Caco-2 (cell line): ENCODE data around the gene CLEC18A. TPM values are rescaled to one million over a fixed set of nuclear protein-coding genes. Genes with fewer than 3 reads are reported as not detected.
"Not testable (repeated sequence)": the region's sequence is repeated elsewhere in the genome, so short reads cannot be mapped to it uniquely, and the experiment has no call there.

Experiments
- BruUV-seq: library from RNA; stranded (reverse); fragments of 400-500 nt; replicated peaks from 2 replicates; lab custom pipeline; 2021; lab: Mats Ljungman, UMichigan
- CTCF ChIA-PET: fragments of 300-600 bp; sonication (Branson Sonifier 250); formaldehyde crosslinking; loops from one replicate; lab custom pipeline; 2022; ENCODE audit warnings: antibody characterized with exemption; lab: Charles Lee
- POLR2A ChIA-PET: fragments of 300-600 bp; sonication (Branson Sonifier 250); formaldehyde crosslinking; loops from one replicate; lab custom pipeline; 2022; ENCODE audit warnings: antibody characterized with exemption; lab: Charles Lee
- DNase-seq, 2 experiments: peaks; one replicate each; pipeline versions ENCODE4 v3.0.0 to v3.0.0-alpha.2; 2020 to 2022
- H3K27me3 ChIP-seq: replicated peaks from 2 replicates; pipeline ENCODE4 v1.6.0; 2011; ENCODE audit warnings: low read length; ENCODE audit not compliant: control insufficient read depth, insufficient read depth
- H3K36me3 ChIP-seq: 2 replicates; pipeline ENCODE4 v1.5.1; 2011; ENCODE audit warnings: low read length; ENCODE audit not compliant: control insufficient read depth, insufficient read depth
- H3K4me1 ChIP-seq: fragments of 250-450 bp; sonication (Bioruptor Pico); 2 replicates; pipeline ENCODE4 v1.5.1; 2020; ENCODE audit warnings: mild to moderate bottlenecking
- H3K4me3 ChIP-seq: 2 replicates; pipeline ENCODE4 v1.5.1; 2011; ENCODE audit warnings: low read depth, mild to moderate bottlenecking, control low read depth, low read length
- H3K9me3 ChIP-seq: fragments of 250-450 bp; sonication (Bioruptor Pico); 2 replicates; pipeline ENCODE4 v1.5.1; 2020; ENCODE audit warnings: mild to moderate bottlenecking, moderate library complexity
- H3K27ac Mint-ChIP-seq: one replicate; pipeline ENCODE4 v1.8.0; 2022; ENCODE audit warnings: mixed read lengths; ENCODE audit not compliant: unreplicated experiment
- H3K27me3 Mint-ChIP-seq: one replicate; pipeline ENCODE4 v1.8.0; 2022; ENCODE audit warnings: mixed read lengths; ENCODE audit not compliant: insufficient read depth, unreplicated experiment
- H3K36me3 Mint-ChIP-seq: one replicate; pipeline ENCODE4 v1.8.0; 2022; ENCODE audit warnings: mild to moderate bottlenecking, mixed read lengths; ENCODE audit not compliant: insufficient read depth, unreplicated experiment
- H3K4me1 Mint-ChIP-seq: one replicate; pipeline ENCODE4 v1.8.0; 2022; ENCODE audit warnings: low read depth, mixed read lengths; ENCODE audit not compliant: unreplicated experiment
- H3K4me3 Mint-ChIP-seq: one replicate; pipeline ENCODE4 v1.8.0; 2022; ENCODE audit warnings: mild to moderate bottlenecking, moderate library complexity, mixed read lengths; ENCODE audit not compliant: unreplicated experiment
- H3K9me3 Mint-ChIP-seq: one replicate; pipeline ENCODE4 v1.8.0; 2022; ENCODE audit warnings: mixed read lengths; ENCODE audit not compliant: unreplicated experiment
- intact Hi-C: fragments of 100-400 bp; cut with micrococcal nuclease; formaldehyde crosslinking; loops from one replicate; pipeline ENCODE4 v1.10.0; 2022; ENCODE audit not compliant: unreplicated experiment
- total RNA-seq: library from RNA; stranded (reverse); gene quantifications from 2 replicates; pipeline ENCODE4 v1.2.3, GENCODE V29; 2022

Gene CLEC18A
- total RNA-seq, 1 experiment from 2014 or later = 1.3 TPM

- H3K4me3 ChIP-seq, POLR2A ChIA-PET, H3K27ac Mint-ChIP-seq, H3K4me3 Mint-ChIP-seq, H3K27me3 Mint-ChIP-seq, H3K4me1 ChIP-seq, H3K36me3 ChIP-seq, BruUV-seq, H3K9me3 Mint-ChIP-seq, H3K36me3 Mint-ChIP-seq, intact Hi-C loops, H3K4me1 Mint-ChIP-seq, H3K9me3 ChIP-seq, CTCF ChIA-PET, H3K27me3 ChIP-seq: not testable (repeated sequence)
- peak in 1 of 2 experiments; percentile 13 for DNase-seq
Observed at GRCh38 chr16:69952116-69952515, 982 bp downstream of the CLEC18A start.

- H3K9me3 ChIP-seq, H3K9me3 Mint-ChIP-seq, H3K27ac Mint-ChIP-seq, H3K36me3 ChIP-seq, H3K27me3 ChIP-seq, H3K36me3 Mint-ChIP-seq, H3K4me3 ChIP-seq, H3K4me1 Mint-ChIP-seq, CTCF ChIA-PET, intact Hi-C loops, H3K4me3 Mint-ChIP-seq, POLR2A ChIA-PET, H3K27me3 Mint-ChIP-seq, BruUV-seq, H3K4me1 ChIP-seq: not testable (repeated sequence)
- DNase-seq = peak in 1 of 2 experiments; percentile 25
Observed at GRCh38 chr16:69952572-69953355, 1.6 kb downstream of the CLEC18A start.

GRCh38 chr16:69954241-69954640 is 3.1 kb downstream of the CLEC18A start:
- H3K27ac Mint-ChIP-seq, H3K9me3 Mint-ChIP-seq, H3K4me1 ChIP-seq, H3K4me1 Mint-ChIP-seq, H3K4me3 ChIP-seq, BruUV-seq, DNase-seq, H3K4me3 Mint-ChIP-seq, H3K27me3 Mint-ChIP-seq, intact Hi-C loops, CTCF ChIA-PET, H3K27me3 ChIP-seq, H3K36me3 Mint-ChIP-seq, POLR2A ChIA-PET, H3K9me3 ChIP-seq, H3K36me3 ChIP-seq: not testable (repeated sequence)

DNA sequence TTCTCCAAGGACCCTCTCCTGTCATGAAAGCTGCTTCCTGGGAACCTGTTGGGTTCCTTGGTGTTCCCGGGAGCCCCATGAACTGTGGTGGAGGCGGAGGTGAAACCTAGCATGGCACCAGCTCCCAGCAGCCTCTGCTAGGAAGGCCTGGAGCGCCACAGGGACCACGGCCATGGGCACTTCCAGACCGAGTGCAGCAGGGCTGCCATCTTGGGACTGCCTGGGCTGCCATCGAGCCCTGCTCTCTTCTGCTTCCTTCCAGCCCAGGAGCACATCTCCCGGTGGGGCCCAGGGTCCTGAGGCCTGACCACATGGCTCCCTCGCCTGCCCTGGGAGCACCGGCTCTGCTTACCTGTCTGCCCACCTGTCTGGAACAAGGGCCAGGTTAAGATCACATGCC is 12.2 kb downstream of the CLEC18A start:
- POLR2A ChIA-PET, H3K27me3 Mint-ChIP-seq, H3K9me3 ChIP-seq, H3K9me3 Mint-ChIP-seq, H3K4me1 ChIP-seq, DNase-seq, H3K4me3 ChIP-seq, H3K4me3 Mint-ChIP-seq, BruUV-seq, CTCF ChIA-PET, H3K4me1 Mint-ChIP-seq, H3K36me3 Mint-ChIP-seq, intact Hi-C loops, H3K27me3 ChIP-seq, H3K36me3 ChIP-seq, H3K27ac Mint-ChIP-seq: not testable (repeated sequence)

GRCh38 chr16:69964960-69965660 is 14.0 kb downstream of the CLEC18A start:
- DNase-seq, H3K36me3 Mint-ChIP-seq, POLR2A ChIA-PET, H3K9me3 ChIP-seq, H3K9me3 Mint-ChIP-seq, H3K4me3 ChIP-seq, H3K27me3 Mint-ChIP-seq, H3K27ac Mint-ChIP-seq, H3K27me3 ChIP-seq, H3K36me3 ChIP-seq, BruUV-seq, H3K4me3 Mint-ChIP-seq, H3K4me1 ChIP-seq, CTCF ChIA-PET, intact Hi-C loops, H3K4me1 Mint-ChIP-seq: not testable (repeated sequence)

DNA sequence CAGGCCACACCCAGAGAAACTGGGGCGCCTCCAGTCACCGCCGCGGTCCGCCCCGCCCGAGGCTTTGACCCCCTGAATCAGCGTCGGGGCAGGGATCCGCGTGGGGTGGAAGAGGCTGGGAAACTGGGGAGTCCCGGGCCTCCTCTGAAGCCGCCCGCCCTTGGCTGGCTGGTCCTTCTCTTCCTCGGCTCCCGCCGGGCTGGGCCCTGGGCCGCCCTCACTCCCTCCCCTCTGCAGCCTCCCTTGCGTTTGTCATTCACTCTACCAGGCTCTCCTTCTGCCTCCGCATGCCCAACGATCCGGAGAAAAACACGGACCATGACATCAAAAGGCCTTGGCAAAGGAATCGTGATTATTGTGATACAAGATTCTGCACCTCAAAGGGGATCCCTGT is 14.5 kb downstream of the CLEC18A start:
- H3K9me3 Mint-ChIP-seq, POLR2A ChIA-PET: not testable (repeated sequence)

DNA sequence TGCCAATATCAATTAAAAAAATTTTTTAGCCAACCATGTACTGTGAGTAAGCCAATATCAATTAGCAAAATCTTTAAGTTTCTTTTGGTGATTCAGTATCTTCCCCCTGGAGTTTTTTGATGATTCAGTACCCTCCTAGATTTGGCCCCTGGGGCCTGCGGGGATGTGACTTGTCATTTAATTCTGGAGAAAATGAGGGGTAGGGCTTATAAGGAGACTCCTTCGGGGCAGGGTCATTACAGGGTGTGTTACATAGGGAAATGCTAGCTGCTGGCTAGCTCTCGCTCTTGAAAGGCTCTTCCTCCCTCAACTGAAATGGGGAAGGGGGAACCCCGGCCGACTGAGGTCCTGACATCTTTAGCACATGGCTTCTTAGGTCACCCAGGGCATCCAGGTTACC is 16.6 kb downstream of the CLEC18A start:
- CTCF ChIA-PET, H3K36me3 Mint-ChIP-seq, H3K4me3 Mint-ChIP-seq, DNase-seq, H3K27me3 ChIP-seq, H3K9me3 ChIP-seq, BruUV-seq, H3K4me3 ChIP-seq, intact Hi-C loops, H3K4me1 Mint-ChIP-seq, H3K36me3 ChIP-seq, H3K27me3 Mint-ChIP-seq, H3K27ac Mint-ChIP-seq, H3K4me1 ChIP-seq, POLR2A ChIA-PET, H3K9me3 Mint-ChIP-seq: not testable (repeated sequence)

More for the DNA sequence above, 14.5 kb downstream of the CLEC18A start:
- H3K36me3 Mint-ChIP-seq, H3K36me3 ChIP-seq, H3K4me1 Mint-ChIP-seq, H3K9me3 ChIP-seq, BruUV-seq, DNase-seq, H3K4me3 ChIP-seq, H3K4me1 ChIP-seq, intact Hi-C loops, H3K27ac Mint-ChIP-seq, H3K27me3 Mint-ChIP-seq, H3K4me3 Mint-ChIP-seq, H3K27me3 ChIP-seq, CTCF ChIA-PET: not testable (repeated sequence)
